ENCODE results near the gene ABCD2.

- TF ChIP-seq, protein P1, sequence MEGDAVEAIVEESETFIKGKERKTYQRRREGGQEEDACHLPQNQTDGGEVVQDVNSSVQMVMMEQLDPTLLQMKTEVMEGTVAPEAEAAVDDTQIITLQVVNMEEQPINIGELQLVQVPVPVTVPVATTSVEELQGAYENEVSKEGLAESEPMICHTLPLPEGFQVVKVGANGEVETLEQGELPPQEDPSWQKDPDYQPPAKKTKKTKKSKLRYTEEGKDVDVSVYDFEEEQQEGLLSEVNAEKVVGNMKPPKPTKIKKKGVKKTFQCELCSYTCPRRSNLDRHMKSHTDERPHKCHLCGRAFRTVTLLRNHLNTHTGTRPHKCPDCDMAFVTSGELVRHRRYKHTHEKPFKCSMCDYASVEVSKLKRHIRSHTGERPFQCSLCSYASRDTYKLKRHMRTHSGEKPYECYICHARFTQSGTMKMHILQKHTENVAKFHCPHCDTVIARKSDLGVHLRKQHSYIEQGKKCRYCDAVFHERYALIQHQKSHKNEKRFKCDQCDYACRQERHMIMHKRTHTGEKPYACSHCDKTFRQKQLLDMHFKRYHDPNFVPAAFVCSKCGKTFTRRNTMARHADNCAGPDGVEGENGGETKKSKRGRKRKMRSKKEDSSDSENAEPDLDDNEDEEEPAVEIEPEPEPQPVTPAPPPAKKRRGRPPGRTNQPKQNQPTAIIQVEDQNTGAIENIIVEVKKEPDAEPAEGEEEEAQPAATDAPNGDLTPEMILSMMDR (IDR thresholded peaks at IDR 0.05 in 4 of 5, conservative IDR thresholded peaks at IDR 0.05 in 1 of 5), result no peak
- TF ChIP-seq POLR2A (IDR thresholded peaks at IDR 0.05), result no peak
Measured at GRCh38 chr12:39621670-39622069, 2.1 kb upstream of the ABCD2 start.
